Measurements from ENCODE around the gene SH3PXD2A.

- TF ChIP-seq POLR2AphosphoS5 (IDR thresholded peaks at IDR 0.05), result no peak
- TF ChIP-seq, protein P1, sequence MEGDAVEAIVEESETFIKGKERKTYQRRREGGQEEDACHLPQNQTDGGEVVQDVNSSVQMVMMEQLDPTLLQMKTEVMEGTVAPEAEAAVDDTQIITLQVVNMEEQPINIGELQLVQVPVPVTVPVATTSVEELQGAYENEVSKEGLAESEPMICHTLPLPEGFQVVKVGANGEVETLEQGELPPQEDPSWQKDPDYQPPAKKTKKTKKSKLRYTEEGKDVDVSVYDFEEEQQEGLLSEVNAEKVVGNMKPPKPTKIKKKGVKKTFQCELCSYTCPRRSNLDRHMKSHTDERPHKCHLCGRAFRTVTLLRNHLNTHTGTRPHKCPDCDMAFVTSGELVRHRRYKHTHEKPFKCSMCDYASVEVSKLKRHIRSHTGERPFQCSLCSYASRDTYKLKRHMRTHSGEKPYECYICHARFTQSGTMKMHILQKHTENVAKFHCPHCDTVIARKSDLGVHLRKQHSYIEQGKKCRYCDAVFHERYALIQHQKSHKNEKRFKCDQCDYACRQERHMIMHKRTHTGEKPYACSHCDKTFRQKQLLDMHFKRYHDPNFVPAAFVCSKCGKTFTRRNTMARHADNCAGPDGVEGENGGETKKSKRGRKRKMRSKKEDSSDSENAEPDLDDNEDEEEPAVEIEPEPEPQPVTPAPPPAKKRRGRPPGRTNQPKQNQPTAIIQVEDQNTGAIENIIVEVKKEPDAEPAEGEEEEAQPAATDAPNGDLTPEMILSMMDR (IDR thresholded peaks at IDR 0.05), result no peak
- no peak for TF ChIP-seq POLR2A (IDR thresholded peaks at IDR 0.05)
Observed at GRCh38 chr10:103619424-103620351, 235.7 kb downstream of the SH3PXD2A start.
